AG09319 (cell line): Measurements from ENCODE around the gene PADI3.

Source experiments
- DNase-seq: peaks from one replicate; pipeline ENCODE4 v3.0.0-alpha.2; 2010; ENCODE audit warnings: low read depth; ENCODE audit errors: extremely low read depth
- CTCF ChIP-seq: IDR thresholded peaks from 2 replicates; pipeline ENCODE4 v1.5.1; 2011; ENCODE audit warnings: low read depth, mild to moderate bottlenecking, inconsistent platforms, low read length, moderate library complexity

The PADI3 gene

DNA sequence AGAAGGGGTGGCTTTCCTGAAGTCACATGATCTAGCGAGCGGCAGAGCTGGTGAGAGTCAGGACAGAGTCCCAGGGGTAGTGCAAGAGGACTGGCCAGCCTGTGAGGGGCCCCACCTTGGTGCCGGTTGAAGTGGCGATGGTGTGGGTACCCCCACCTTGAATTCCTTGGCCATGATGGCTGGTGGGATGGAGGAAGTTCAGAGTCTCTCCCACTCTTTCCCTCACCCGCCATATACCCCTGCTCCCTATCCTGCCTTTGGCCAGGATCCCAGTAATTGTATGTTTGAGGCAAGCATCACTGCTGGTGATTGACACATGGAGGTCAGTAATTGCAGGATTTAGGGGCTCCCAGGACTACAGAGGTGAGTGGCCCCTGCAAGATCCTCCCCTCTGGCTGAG is 11.8 kb downstream of the PADI3 start:
- no peak for TF ChIP-seq CTCF
- no peak for DNase-seq

GRCh38 chr1:17263936-17264335 is 15.0 kb downstream of the PADI3 start:
- no peak for TF ChIP-seq CTCF
- no peak for DNase-seq

GRCh38 chr1:17264470-17264869 is 15.6 kb downstream of the PADI3 start:
- DNase-seq: no peak
- TF ChIP-seq CTCF: no peak

GRCh38 chr1:17265162-17265561 is 16.3 kb downstream of the PADI3 start:
- no peak for TF ChIP-seq CTCF
- DNase-seq: no peak

DNA sequence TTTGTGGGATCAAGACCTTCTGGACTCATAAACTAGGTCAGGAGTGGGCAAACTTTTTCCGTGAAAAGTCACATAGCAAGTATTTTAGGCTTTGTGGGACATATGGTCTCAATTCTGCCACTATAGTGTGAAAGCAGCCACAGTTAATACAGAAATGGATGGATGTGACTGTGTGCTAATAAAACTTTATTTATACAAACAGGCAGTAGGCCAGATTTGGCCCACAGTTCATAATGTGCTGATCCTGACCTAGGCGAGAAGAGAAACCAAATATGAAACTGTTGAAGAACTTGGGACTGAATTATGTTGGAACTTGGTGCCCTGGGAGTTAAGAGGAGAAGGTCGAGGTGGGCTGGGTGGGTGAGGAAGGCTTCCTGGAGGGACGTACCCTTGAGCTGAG is 17.1 kb downstream of the PADI3 start:
- DNase-seq: no peak
- no peak for TF ChIP-seq CTCF

DNA sequence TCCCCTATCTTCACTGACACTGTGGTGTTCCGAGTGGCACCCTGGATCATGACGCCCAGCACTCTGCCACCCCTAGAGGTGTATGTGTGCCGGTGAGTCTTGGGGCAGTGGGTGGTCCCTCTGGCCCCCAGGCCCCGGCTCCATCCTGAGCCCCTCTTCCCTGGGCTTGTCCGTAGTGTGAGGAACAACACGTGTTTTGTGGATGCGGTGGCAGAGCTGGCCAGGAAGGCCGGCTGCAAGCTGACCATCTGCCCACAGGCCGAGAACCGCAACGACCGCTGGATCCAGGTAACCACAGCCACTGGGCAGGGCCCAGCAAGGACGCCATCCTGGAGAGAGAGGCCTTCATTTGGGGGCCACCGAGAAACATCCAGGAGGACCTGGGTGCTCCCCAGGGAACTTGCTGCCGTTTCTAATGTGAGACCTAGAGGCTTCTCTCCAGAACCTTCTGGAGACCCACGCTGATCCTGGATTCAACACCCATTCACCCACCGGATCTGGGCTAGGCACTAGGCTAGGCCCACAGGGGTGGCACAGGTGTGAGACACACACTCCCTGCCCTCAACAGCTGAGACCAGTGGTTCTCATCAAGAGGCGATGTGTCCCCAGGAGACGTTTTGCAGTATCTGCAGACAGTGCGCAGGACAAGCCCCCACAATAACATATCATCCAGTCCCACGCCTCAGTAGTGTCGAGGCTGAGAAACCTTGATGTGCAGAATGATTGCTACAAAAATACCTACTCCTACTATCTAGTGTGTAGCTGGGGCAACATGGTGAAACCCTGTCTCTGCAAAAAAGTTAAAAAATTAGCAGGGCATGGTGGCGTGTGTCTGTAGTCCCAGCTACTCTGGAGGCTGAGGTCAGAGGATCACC is 22.2 kb downstream of the PADI3 start:
- DNase-seq: no peak
- no peak for TF ChIP-seq CTCF

DNA sequence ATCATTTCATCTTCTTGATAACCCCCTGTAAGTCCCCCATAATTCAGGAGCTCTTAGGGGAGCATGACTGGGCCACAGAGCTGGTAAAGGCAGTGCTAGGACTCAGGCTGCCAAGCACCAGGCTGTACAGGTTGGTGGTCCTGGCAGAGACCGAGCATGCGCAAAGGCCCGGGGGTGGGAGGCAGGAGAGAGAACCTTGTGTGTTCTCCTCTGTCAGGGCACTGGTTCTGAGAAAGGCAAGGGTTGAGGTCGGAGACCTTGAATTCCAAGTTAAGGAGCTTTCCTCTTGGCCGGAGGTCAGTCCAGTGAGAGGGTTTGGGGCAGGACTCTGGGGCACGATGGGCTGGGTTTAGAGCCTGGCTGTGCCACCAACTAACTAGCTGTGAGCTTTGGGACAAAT is 23.2 kb downstream of the PADI3 start:
- TF ChIP-seq CTCF: no peak

More for the DNA sequence above, 23.2 kb downstream of the PADI3 start:
- DNase-seq: no peak
